OCI-LY3 (cell line): ENCODE results near the gene DOCK11.

Source experiments
- CTCF ChIP-seq: fragments of 200-600, 300-600 bp; sonication (generic); IDR thresholded peaks from 2 replicates; pipeline ENCODE4 v1.5.1; 2014; ENCODE audit warnings: antibody characterized with exemption, low read length, low read depth
- EZH2phosphoT487 ChIP-seq: fragments of 200-600 bp; shearing (Covaris generic); IDR thresholded peaks from 2 replicates; pipeline ENCODE4 v1.6.1; 2018; ENCODE audit warnings: antibody characterized with exemption, mixed run types, low read depth

GRCh38 chrX:118574666-118575065 lies 79.1 kb downstream of the DOCK11 start:
- no peak for TF ChIP-seq CTCF
- no peak for TF ChIP-seq EZH2phosphoT487
